GM21619 (cell line): ENCODE results near the gene EDC3.
"Not testable (repeated sequence)": the region's sequence is repeated elsewhere in the genome, so short reads cannot be mapped to it uniquely, and the experiment has no call there.

Experiments used
- ATAC-seq: cut with Tn5 transposase; IDR thresholded peaks from one replicate; pipeline ENCODE4 v1.9.1; 2021; ENCODE audit not compliant: unreplicated experiment

The EDC3 gene

GRCh38 chr15:74710319-74711094 lies 14.7 kb upstream of the EDC3 start:
- ATAC-seq = no peak

GRCh38 chr15:74709892-74710291 lies 14.1 kb upstream of the EDC3 start:
- ATAC-seq = no peak

GRCh38 chr15:74709011-74709410 lies 13.2 kb upstream of the EDC3 start:
- no peak for ATAC-seq

- ATAC-seq = no peak
These were observed 984 bp upstream of the EDC3 start for GRCh38 chr15:74696808-74697207.

GRCh38 chr15:74696398-74696729 lies 540 bp upstream of the EDC3 start:
- ATAC-seq = no peak

GRCh38 chr15:74692327-74692726 lies 3.5 kb downstream of the EDC3 start:
- ATAC-seq = no peak

GRCh38 chr15:74683758-74684157 lies 12.1 kb downstream of the EDC3 start:
- ATAC-seq = no peak

GRCh38 chr15:74682954-74683353 lies 12.9 kb downstream of the EDC3 start:
- ATAC-seq = no peak

- ATAC-seq = no peak
These were observed 15.4 kb downstream of the EDC3 start for GRCh38 chr15:74680456-74680855.

- ATAC-seq = no peak
These were observed 19.0 kb downstream of the EDC3 start for GRCh38 chr15:74676801-74677200.

- no peak for ATAC-seq
These were observed 21.7 kb downstream of the EDC3 start for GRCh38 chr15:74674161-74674560.

GRCh38 chr15:74669627-74670026 lies 26.2 kb downstream of the EDC3 start:
- ATAC-seq = no peak

- ATAC-seq = no peak
These were observed 27.8 kb downstream of the EDC3 start for GRCh38 chr15:74667975-74668374.

GRCh38 chr15:74664670-74665069 lies 31.2 kb downstream of the EDC3 start:
- no peak for ATAC-seq

GRCh38 chr15:74664028-74664616 lies 31.7 kb downstream of the EDC3 start:
- ATAC-seq = no peak

GRCh38 chr15:74663303-74664027 lies 32.4 kb downstream of the EDC3 start:
- no peak for ATAC-seq

GRCh38 chr15:74662064-74662860 lies 33.6 kb downstream of the EDC3 start:
- ATAC-seq = no peak

- ATAC-seq = not testable (repeated sequence)
These were observed 34.5 kb downstream of the EDC3 start for GRCh38 chr15:74661280-74661679.

- no peak for ATAC-seq
These were observed 38.0 kb downstream of the EDC3 start for GRCh38 chr15:74657846-74658245.

- ATAC-seq = no peak
These were observed 38.8 kb downstream of the EDC3 start for GRCh38 chr15:74656935-74657535.

- ATAC-seq = no peak
These were observed 40.4 kb downstream of the EDC3 start for GRCh38 chr15:74655424-74655823.
